Measurements from ENCODE around the gene CADPS. TPM values are rescaled to one million over a fixed set of nuclear protein-coding genes. Genes with fewer than 3 reads are reported as not detected.

The CADPS gene
- total and polyA plus RNA-seq, 8 donors, result 0.50 to 2.9 (median 2.2) TPM

GRCh38 chr3:62480056-62480455 lies 395.2 kb downstream of the CADPS start:
- intact Hi-C loops (cut with DNase I), result no loop called here
- no peaks in the 10 kb centered on the region for H3K27me3 ChIP-seq
- ATAC-seq (no peak), DNase-seq (no peak)
- no peaks in the 10 kb centered on the region for H3K36me3 ChIP-seq
- H3K4me3 ChIP-seq, result no peak overlapping the region
- no peaks in the 10 kb centered on the region for H3K9me3 ChIP-seq
- no peak overlapping the region for H3K27ac ChIP-seq
- no peak for TF ChIP-seq CTCF (IDR thresholded peaks at IDR 0.05)
- H3K4me1 ChIP-seq, result no peaks in the 10 kb centered on the region

GRCh38 chr3:62479326-62479725 lies 395.9 kb downstream of the CADPS start:
- Histone ChIP-seq H3K4me3 (no peak overlapping the region), H3K27me3 (no peaks in the 10 kb centered on the region), H3K27ac (no peak overlapping the region), H3K4me1 (no peaks in the 10 kb centered on the region), H3K9me3 (no peaks in the 10 kb centered on the region), H3K36me3 (no peaks in the 10 kb centered on the region)
- DNase-seq (peak in 1 of 4 donors; percentile 33), ATAC-seq (no peak)
- no peak for TF ChIP-seq CTCF (IDR thresholded peaks at IDR 0.05)
- intact Hi-C loops (cut with DNase I), result no loop called here

GRCh38 chr3:62475306-62475705 lies 399.9 kb downstream of the CADPS start:
- H3K27ac ChIP-seq, result no peak overlapping the region
- intact Hi-C loops (cut with DNase I), result no loop called here
- ATAC-seq, result no peak
- no peak for DNase-seq
- no peaks in the 10 kb centered on the region for H3K4me1 ChIP-seq
- no peaks in the 10 kb centered on the region for H3K36me3 ChIP-seq
- H3K4me3 ChIP-seq, result no peak overlapping the region
- H3K27me3 ChIP-seq, result no peaks in the 10 kb centered on the region
- H3K9me3 ChIP-seq, result no peaks in the 10 kb centered on the region
- no peak for TF ChIP-seq CTCF (IDR thresholded peaks at IDR 0.05)

- no peaks in the 10 kb centered on the region for H3K36me3 ChIP-seq
- H3K4me3 ChIP-seq, result no peak overlapping the region
- DNase-seq (no peak), ATAC-seq (no peak)
- no peak for TF ChIP-seq CTCF (IDR thresholded peaks at IDR 0.05)
- no peaks in the 10 kb centered on the region for H3K9me3 ChIP-seq
- H3K4me1 ChIP-seq, result no peaks in the 10 kb centered on the region
- no peak overlapping the region for H3K27ac ChIP-seq
- intact Hi-C loops (cut with DNase I), result no loop called here
- H3K27me3 ChIP-seq, result no peaks in the 10 kb centered on the region
These were observed 407.1 kb downstream of the CADPS start for GRCh38 chr3:62467966-62468722.

GRCh38 chr3:62462788-62463187 lies 412.4 kb downstream of the CADPS start:
- Histone ChIP-seq H3K36me3 (no peaks in the 10 kb centered on the region), H3K9me3 (no peaks in the 10 kb centered on the region), H3K27ac (no peak overlapping the region), H3K4me1 (no peaks in the 10 kb centered on the region), H3K4me3 (no peak overlapping the region), H3K27me3 (no peaks in the 10 kb centered on the region)
- intact Hi-C loops (cut with DNase I), result no loop called here
- no peak for ATAC-seq
- no peak for TF ChIP-seq CTCF (IDR thresholded peaks at IDR 0.05)
- no peak for DNase-seq

Measured in left lung (tissue), 10 donors.